ENCODE results near the gene MYH8.

The MYH8 gene

GRCh38 chr17:10380631-10381408 lies 40.9 kb downstream of the MYH8 start:
- DNase-seq = peak; percentile 28

DNA sequence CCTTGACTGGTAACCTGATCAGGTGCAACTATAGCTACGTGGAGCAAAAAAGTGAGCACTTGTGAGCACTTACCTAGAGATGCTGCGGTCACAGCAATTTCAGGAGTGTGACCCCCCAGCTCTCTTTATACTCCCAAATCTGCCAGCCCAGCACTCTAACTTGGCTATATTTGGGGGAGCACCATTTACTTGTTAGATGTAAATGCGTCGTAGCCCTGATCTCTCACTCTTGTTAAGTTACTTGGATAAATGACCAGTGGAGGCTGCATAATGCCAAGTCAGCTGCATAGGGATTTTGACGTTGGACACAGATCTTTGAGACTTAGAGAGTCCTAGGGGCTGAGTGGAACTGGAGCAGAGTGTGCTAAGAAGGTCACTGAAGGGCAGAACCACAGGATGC lies 48.8 kb downstream of the MYH8 start, which contains the start of gene MYH13:
Gene MYH13, minus strand, starts transcription at position 101 of the 400 bp plus-strand sequence. CDS start 8,476 bp downstream, outside the sequence.
- DNase-seq = no peak

DNA sequence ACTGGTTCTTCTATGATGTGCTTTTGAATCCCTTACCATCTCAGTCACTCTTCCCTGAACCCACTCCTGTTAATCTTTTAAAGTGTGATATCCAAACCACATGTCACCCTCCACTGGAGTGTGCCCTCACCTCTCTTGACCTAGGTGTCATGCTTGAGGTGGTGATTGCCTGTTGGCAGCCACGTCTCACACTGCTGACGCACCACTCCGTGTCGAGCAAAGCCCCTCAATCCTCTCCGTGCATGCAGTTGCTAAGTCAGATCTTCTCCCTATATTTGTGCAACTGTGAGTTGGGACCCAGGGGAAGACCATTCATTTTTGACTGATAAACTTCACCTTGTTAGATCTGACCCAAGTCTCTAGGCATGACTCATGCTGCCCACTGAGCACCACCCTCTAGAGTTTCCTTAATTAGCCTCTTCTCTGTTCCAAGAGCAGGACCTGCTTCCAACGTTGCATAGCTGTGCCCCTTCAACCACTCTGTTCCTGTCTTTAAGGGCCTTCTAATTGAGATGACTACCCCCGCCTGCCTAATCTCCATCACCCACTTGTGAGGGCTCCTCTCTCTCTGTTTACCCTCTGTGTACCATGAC lies 51.6 kb downstream of the MYH8 start:
- DNase-seq = no peak

GRCh38 chr17:10369239-10369638 lies 52.5 kb downstream of the MYH8 start:
- no peak for DNase-seq

DNA sequence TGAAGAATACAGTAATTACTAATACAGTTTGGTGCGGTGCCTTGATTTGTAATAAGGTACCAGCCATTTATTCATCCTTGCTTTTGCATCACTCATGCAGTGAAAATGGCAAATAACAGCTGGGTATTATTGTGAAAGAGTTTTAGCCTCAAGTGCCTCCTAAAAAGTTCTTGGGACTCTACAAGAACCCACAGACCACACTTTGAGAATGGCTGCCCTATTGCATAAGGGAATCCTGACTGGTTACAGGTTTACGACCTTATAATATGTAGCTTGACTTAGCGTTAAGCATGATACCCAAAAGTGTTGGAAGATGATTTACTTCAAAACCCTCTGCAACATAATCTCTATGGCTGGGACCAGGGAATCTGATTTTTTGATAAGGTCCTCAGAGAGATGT lies 53.2 kb downstream of the MYH8 start:
- DNase-seq = no peak

GRCh38 chr17:10360578-10360977 lies 61.2 kb downstream of the MYH8 start:
- peak; percentile 28 for DNase-seq

- DNase-seq = no peak
Measured at GRCh38 chr17:10357768-10358167, 64.0 kb downstream of the MYH8 start.

- no peak for DNase-seq
Measured at GRCh38 chr17:10354651-10355050, 67.1 kb downstream of the MYH8 start.

DNA sequence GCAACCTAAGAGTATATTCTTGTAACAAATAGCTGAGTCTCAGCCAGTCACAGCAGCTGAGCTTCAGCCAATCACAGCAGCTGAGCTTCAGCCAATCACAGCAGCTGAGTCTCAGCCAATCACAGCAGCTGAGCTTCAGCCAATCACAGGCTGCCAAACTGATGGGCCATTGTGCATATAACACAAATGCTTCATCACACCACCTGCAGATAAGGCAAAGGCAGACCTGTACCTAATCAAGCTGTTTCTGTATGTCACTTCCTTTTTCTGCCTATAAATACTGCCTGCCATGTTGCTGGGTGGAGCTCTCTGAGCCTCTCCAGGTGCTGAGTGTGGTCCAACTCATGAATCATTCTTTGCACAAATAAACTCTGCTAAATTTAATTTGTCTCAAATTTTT lies 68.9 kb downstream of the MYH8 start:
- no peak for DNase-seq

GRCh38 chr17:10349403-10349802 lies 72.3 kb downstream of the MYH8 start:
- no peak for DNase-seq

DNA sequence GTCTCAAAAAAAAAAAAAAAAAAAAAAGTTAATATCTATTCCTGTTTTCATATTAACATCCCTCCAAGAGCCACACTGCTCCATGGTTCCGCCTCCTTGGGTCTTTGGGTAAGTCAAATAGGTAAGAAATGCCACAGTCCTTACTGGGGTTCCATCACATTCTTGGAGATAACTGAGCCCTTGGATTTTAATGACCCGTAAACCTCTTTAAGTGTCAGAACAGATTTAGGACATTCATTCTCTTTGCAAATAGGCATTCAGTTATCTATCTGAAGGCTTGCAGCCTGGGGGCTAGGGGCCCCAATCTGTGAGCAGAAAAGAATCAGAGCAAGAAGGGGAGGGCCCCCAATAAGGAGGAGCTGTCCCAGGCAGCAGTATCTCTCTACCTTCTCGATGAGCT lies 76.9 kb downstream of the MYH8 start:
- no peak for DNase-seq
